CD4-positive, alpha-beta T cell (primary cell): ENCODE data around the gene KCNT2. TPM values are rescaled to one million over a fixed set of nuclear protein-coding genes. Genes with fewer than 3 reads are reported as not detected.

Source experiments
- ATAC-seq: fragments of 200-7000 bp; cut with Tn5 transposase; one replicate; pipeline ENCODE4 v1.10.0; 2022; ENCODE audit warnings: mild to moderate bottlenecking; ENCODE audit not compliant: poor library complexity
- CTCF ChIA-PET: fragments of 350-600 bp; sonication (Branson Sonifier 250); formaldehyde crosslinking; loops from one replicate; lab custom pipeline; 2021; ENCODE audit warnings: antibody characterized with exemption, inconsistent platforms; lab: Charles Lee
- POLR2A ChIA-PET: fragments of 350-600 bp; sonication (Branson Sonifier 250); formaldehyde crosslinking; loops from one replicate; lab custom pipeline; 2021; ENCODE audit warnings: antibody characterized with exemption, inconsistent platforms; lab: Charles Lee
- DNase-seq, 14 experiments: peaks; one replicate each; pipeline ENCODE4 v3.0.0-alpha.2; 2013 to 2020; ENCODE audit warnings: mixed read lengths in 2 of 14
- H3K27ac ChIP-seq, 2 donors: one replicate each; pipeline versions ENCODE4 v1.5.1 to v1.7.0; 2013; ENCODE audit warnings: low read length in 2 of 2, low read depth in 1 of 2, mild to moderate bottlenecking in 1 of 2
- H3K27me3 ChIP-seq, 2 experiments: 1 replicate in 1 of 2; 2 replicates in 1 of 2; pipeline versions ENCODE4 v1.6.1 to v1.7.0; 2013; ENCODE audit warnings: low read length in 2 of 2, control low read depth in 1 of 2, mild to moderate bottlenecking in 1 of 2, moderate library complexity in 1 of 2; ENCODE audit not compliant: insufficient read depth in 2 of 2, control insufficient read depth in 1 of 2
- H3K36me3 ChIP-seq: one replicate; pipeline ENCODE4 v1.6.1; 2013; ENCODE audit warnings: low read length, control low read depth; ENCODE audit not compliant: insufficient read depth
- H3K4me1 ChIP-seq: one replicate; pipeline ENCODE4 v1.6.1; 2013; ENCODE audit warnings: low read length, control low read depth; ENCODE audit not compliant: insufficient read depth
- H3K4me3 ChIP-seq: one replicate; pipeline ENCODE4 v1.5.1; 2013; ENCODE audit warnings: mild to moderate bottlenecking, low read length, moderate library complexity
- H3K9me3 ChIP-seq, 2 experiments: 1 replicate in 1 of 2; 2 replicates in 1 of 2; pipeline versions ENCODE4 v1.6.1 to v1.7.0; 2013; ENCODE audit warnings: low read length in 2 of 2, mild to moderate bottlenecking in 2 of 2, control low read depth in 1 of 2, moderate library complexity in 1 of 2; ENCODE audit not compliant: control insufficient read depth in 1 of 2, insufficient read depth in 1 of 2
- H3K27ac Mint-ChIP-seq: one replicate; pipeline ENCODE4 v1.8.0; 2020; ENCODE audit warnings: mixed read lengths
- H3K27me3 Mint-ChIP-seq: one replicate; pipeline ENCODE4 v1.8.0; 2021; ENCODE audit warnings: mixed read lengths
- H3K36me3 Mint-ChIP-seq: one replicate; pipeline ENCODE4 v1.8.0; 2021; ENCODE audit warnings: low read depth, mixed read lengths
- H3K4me1 Mint-ChIP-seq: one replicate; pipeline ENCODE4 v1.8.0; 2021; ENCODE audit warnings: low read depth, mixed read lengths
- H3K4me3 Mint-ChIP-seq: one replicate; pipeline ENCODE4 v1.8.0; 2020; ENCODE audit warnings: mild to moderate bottlenecking, mixed read lengths
- H3K9me3 Mint-ChIP-seq: one replicate; pipeline ENCODE4 v1.8.0; 2020; ENCODE audit warnings: mixed read lengths
- CTCF ChIP-seq: fragments of 200-600 bp; IDR thresholded peaks from one replicate; pipeline ENCODE4 v1.8.0; 2022; ENCODE audit warnings: antibody characterized with exemption, mild to moderate bottlenecking
- intact Hi-C, 2 experiments: fragments of 100-400 bp; cut with DNase I in 1 of 2; cut with micrococcal nuclease in 1 of 2; formaldehyde crosslinking; loops; one replicate each; pipeline versions ENCODE4 v1.15.1 to v1.9.0; 2023 to 2025; cut with DNase I, micrococcal nuclease
- total RNA-seq, 174 experiments: library from RNA in 2 of 174; stranded (reverse) in 2 of 174; gene quantifications; one replicate each; pipeline ENCODE4 v1.2.3 and lab custom pipeline; 2021 to 2026

The KCNT2 gene
- total RNA-seq, 2 experiments from 2014 or later = not detected

GRCh38 chr1:196459383-196459782 is 148.9 kb downstream of the KCNT2 start:
- POLR2A ChIA-PET = no interaction called here
- H3K36me3 Mint-ChIP-seq = no peaks in the 10 kb centered on the region
- DNase-seq = no peak

GRCh38 chr1:196454792-196455191 is 153.4 kb downstream of the KCNT2 start:
- H3K36me3 ChIP-seq = no peaks in the 10 kb centered on the region
- intact Hi-C loops = no loop called here
- peaks cover 2% of the 10 kb centered on the region for H3K9me3 Mint-ChIP-seq
- H3K36me3 Mint-ChIP-seq = no peaks in the 10 kb centered on the region
- no peaks in the 10 kb centered on the region for H3K4me1 ChIP-seq
- H3K27me3 ChIP-seq = no peaks in the 10 kb centered on the region
- DNase-seq (no peak), ATAC-seq (no peak)
- no peak overlapping the region for H3K27ac Mint-ChIP-seq
- H3K4me3 ChIP-seq = no peak overlapping the region
- H3K27me3 Mint-ChIP-seq = no peaks in the 10 kb centered on the region
- POLR2A ChIA-PET = no interaction called here
- H3K9me3 ChIP-seq = no peaks in the 10 kb centered on the region
- no peak overlapping the region for H3K4me3 Mint-ChIP-seq
- CTCF ChIA-PET = no interaction called here
- H3K4me1 Mint-ChIP-seq = no peaks in the 10 kb centered on the region
- no peak for TF ChIP-seq CTCF
- H3K27ac ChIP-seq = no peak overlapping the region

More at GRCh38 chr1:196459383-196459782, 148.9 kb downstream of the KCNT2 start:
- Histone ChIP-seq H3K9me3 (no peaks in the 10 kb centered on the region), H3K4me1 (no peaks in the 10 kb centered on the region), H3K27ac (no peak overlapping the region), H3K27me3 (no peaks in the 10 kb centered on the region), H3K4me3 (no peak overlapping the region), H3K36me3 (no peaks in the 10 kb centered on the region)
- peaks cover 2% of the 10 kb centered on the region for H3K9me3 Mint-ChIP-seq
- no peak for ATAC-seq
- intact Hi-C loops = no loop called here
- no peaks in the 10 kb centered on the region for H3K27me3 Mint-ChIP-seq
- no peak overlapping the region for H3K4me3 Mint-ChIP-seq
- TF ChIP-seq CTCF = no peak
- H3K4me1 Mint-ChIP-seq = no peaks in the 10 kb centered on the region
- CTCF ChIA-PET = no interaction called here
- no peak overlapping the region for H3K27ac Mint-ChIP-seq

- POLR2A ChIA-PET = no interaction called here
- CTCF ChIA-PET = no interaction called here
- H3K4me1 ChIP-seq = no peaks in the 10 kb centered on the region
Observed at GRCh38 chr1:196451103-196451502, 157.1 kb downstream of the KCNT2 start.

More at GRCh38 chr1:196451103-196451502, 157.1 kb downstream of the KCNT2 start:
- no peaks in the 10 kb centered on the region for H3K27me3 ChIP-seq
- Mint-ChIP-seq H3K27ac (no peak overlapping the region), H3K27me3 (no peaks in the 10 kb centered on the region), H3K4me3 (no peak overlapping the region), H3K36me3 (no peaks in the 10 kb centered on the region), H3K9me3 (peaks cover 2% of the 10 kb centered on the region), H3K4me1 (no peaks in the 10 kb centered on the region)
- DNase-seq (no peak), ATAC-seq (no peak)
- H3K36me3 ChIP-seq = no peaks in the 10 kb centered on the region
- H3K4me3 ChIP-seq = no peak overlapping the region
- intact Hi-C loops = no loop called here
- no peak for TF ChIP-seq CTCF
- H3K9me3 ChIP-seq = no peaks in the 10 kb centered on the region
- H3K27ac ChIP-seq = no peak overlapping the region
